GM23248 (cell line): Measurements from ENCODE around the gene PNMA6E. TPM values are rescaled to one million over a fixed set of nuclear protein-coding genes. Genes with fewer than 3 reads are reported as not detected.

ENCODE experiments used
- DNase-seq: peaks from one replicate; pipeline ENCODE4 v3.0.0-alpha.2; 2015
- H2AFZ ChIP-seq: fragments of 200-600 bp; sonication (generic); 2 replicates; pipeline ENCODE4 v1.6.1; 2016; ENCODE audit warnings: antibody characterized with exemption
- H3F3A ChIP-seq: fragments of 200-600 bp; sonication (generic); 2 replicates; pipeline ENCODE4 v1.6.1; 2016; ENCODE audit warnings: mild to moderate bottlenecking, antibody characterized with exemption, mixed run types; ENCODE audit not compliant: insufficient read depth
- H3K27ac ChIP-seq: fragments of 200-600 bp; sonication (generic); 2 replicates; pipeline ENCODE4 v1.5.1; 2016; ENCODE audit warnings: mild to moderate bottlenecking
- H3K27me3 ChIP-seq: fragments of 200-600 bp; sonication (generic); replicated peaks from 2 replicates; pipeline ENCODE4 v1.6.1; 2016; ENCODE audit warnings: mild to moderate bottlenecking; ENCODE audit not compliant: insufficient read depth
- H3K36me3 ChIP-seq: fragments of 200-600 bp; sonication (generic); 2 replicates; pipeline ENCODE4 v1.6.1; 2016; ENCODE audit warnings: low read depth, mild to moderate bottlenecking
- H3K4me1 ChIP-seq: fragments of 200-600 bp; sonication (generic); 2 replicates; pipeline ENCODE4 v1.6.1; 2016; ENCODE audit warnings: mild to moderate bottlenecking; ENCODE audit not compliant: insufficient read depth
- H3K4me2 ChIP-seq: fragments of 200-600 bp; sonication (generic); one replicate; pipeline ENCODE4 v1.6.1; 2016; ENCODE audit warnings: mild to moderate bottlenecking; ENCODE audit not compliant: unreplicated experiment
- H3K4me3 ChIP-seq: fragments of 200-600 bp; sonication (generic); 2 replicates; pipeline ENCODE4 v1.5.1; 2016; ENCODE audit warnings: mild to moderate bottlenecking
- H3K79me2 ChIP-seq: fragments of 200-600 bp; sonication (generic); 2 replicates; pipeline ENCODE4 v1.6.1; 2016; ENCODE audit warnings: mild to moderate bottlenecking; ENCODE audit not compliant: insufficient read depth
- H3K9ac ChIP-seq: fragments of 200-600 bp; sonication (generic); 2 replicates; pipeline ENCODE4 v1.6.1; 2016; ENCODE audit warnings: mild to moderate bottlenecking
- H3K9me2 ChIP-seq: fragments of 200-600 bp; sonication (generic); 2 replicates; pipeline ENCODE4 v1.6.1; 2016; ENCODE audit warnings: mixed run types, mild to moderate bottlenecking, moderate library complexity; ENCODE audit not compliant: insufficient read depth
- H3K9me3 ChIP-seq: fragments of 200-600 bp; sonication (generic); one replicate; pipeline ENCODE4 v1.6.1; 2017; ENCODE audit warnings: low read depth
- H4K20me1 ChIP-seq: fragments of 200-600 bp; sonication (generic); 2 replicates; pipeline ENCODE4 v1.6.0; 2016; ENCODE audit not compliant: insufficient read depth
- EZH2 ChIP-seq: fragments of 200-600 bp; sonication (generic); IDR thresholded peaks from 2 replicates; pipeline ENCODE4 v1.6.1; 2018; ENCODE audit warnings: antibody characterized with exemption, mild to moderate bottlenecking; ENCODE audit not compliant: insufficient read depth, poor library complexity, severe bottlenecking
- EZH2phosphoT487 ChIP-seq: fragments of 200-600 bp; sonication (generic); IDR thresholded peaks from 2 replicates; pipeline ENCODE4 v1.6.1; 2018; ENCODE audit warnings: antibody characterized with exemption, moderate library complexity, mild to moderate bottlenecking, low read depth; ENCODE audit not compliant: insufficient read depth
- WGBS, 2 experiments: methylation state at CpG; one replicate each; pipeline ENCODE4 v1.1.6; 2015 to 2017; ENCODE audit warnings: low lambda C conversion rate in 2 of 2, low coverage in 1 of 2; ENCODE audit errors: missing lambda C conversion rate in 2 of 2; 5-methylcytosine and 5-hydroxymethylcytosine counted together
- in situ Hi-C: fragments of 300-500 bp; cut with MboI; formaldehyde crosslinking; loops from 2 replicates; pipeline ENCODE4 v1.15.0; 2020
- polyA plus RNA-seq: library from polyadenylated mRNA; unstranded; fragments of >200 nt; fragmentation: Nextera tagmentation; extraction: Ambion mirVana; gene quantifications from 2 replicates; pipeline ENCODE4 v1.2.1, GENCODE V29; 2016
- total RNA-seq: library from RNA; depleted of rRNA; stranded (reverse); fragments of >200 nt; shearing (Covaris generic); gene quantifications from 2 replicates; pipeline ENCODE4 v1.2.3, GENCODE V29; 2014

The PNMA6E gene
- total and polyA plus RNA-seq, 2 experiments from 2014 or later = not detected

- Histone ChIP-seq H3K4me1 (no peaks in the 10 kb centered on the region), H2AFZ (no peak overlapping the region), H3K27me3 (no peaks in the 10 kb centered on the region), H3K79me2 (no peaks in the 10 kb centered on the region), H3K9ac (no peak overlapping the region), H3K36me3 (no peaks in the 10 kb centered on the region), H3K27ac (no peak overlapping the region), H4K20me1 (no peaks in the 10 kb centered on the region), H3K9me3 (no peaks in the 10 kb centered on the region), H3K9me2 (no peaks in the 10 kb centered on the region), H3K4me2 (no peak overlapping the region), H3F3A (no peaks in the 10 kb centered on the region), H3K4me3 (no peak overlapping the region)
- TF ChIP-seq EZH2 (no peak), EZH2phosphoT487 (no peak)
- in situ Hi-C loops = no loop called here
- DNase-seq = no peak
- 8 to 12% methylated on average over 5 of the region's 5 CpGs for WGBS, 2 experiments
These were observed 34.1 kb downstream of the PNMA6E start for GRCh38 chrX:153366878-153367538.

- 81 to 83% methylated on average over 2 to 3 of the region's 3 CpGs for WGBS, 2 experiments
- Histone ChIP-seq H2AFZ (no peak overlapping the region), H3K9ac (no peak overlapping the region), H3F3A (no peaks in the 10 kb centered on the region), H3K9me2 (no peaks in the 10 kb centered on the region), H3K27me3 (no peaks in the 10 kb centered on the region), H3K9me3 (no peaks in the 10 kb centered on the region), H3K4me3 (no peak overlapping the region), H3K4me1 (no peaks in the 10 kb centered on the region), H3K79me2 (no peaks in the 10 kb centered on the region), H3K27ac (no peak overlapping the region), H3K36me3 (no peaks in the 10 kb centered on the region), H3K4me2 (no peak overlapping the region), H4K20me1 (no peaks in the 10 kb centered on the region)
- no peak for DNase-seq
- in situ Hi-C loops = no loop called here
- TF ChIP-seq EZH2 (no peak), EZH2phosphoT487 (no peak)
These were observed 35.0 kb downstream of the PNMA6E start for GRCh38 chrX:153366119-153366518.

- no peak for TF ChIP-seq EZH2
- no peak for TF ChIP-seq EZH2phosphoT487
- H3K9ac ChIP-seq = no peak overlapping the region
- no peaks in the 10 kb centered on the region for H3K27me3 ChIP-seq
- H3F3A ChIP-seq = no peaks in the 10 kb centered on the region
- no peak overlapping the region for H2AFZ ChIP-seq
- H3K4me1 ChIP-seq = no peaks in the 10 kb centered on the region
- H3K36me3 ChIP-seq = no peaks in the 10 kb centered on the region
- no peaks in the 10 kb centered on the region for H3K9me2 ChIP-seq
- H4K20me1 ChIP-seq = no peaks in the 10 kb centered on the region
- no peak for DNase-seq
- H3K9me3 ChIP-seq = no peaks in the 10 kb centered on the region
- H3K4me3 ChIP-seq = no peak overlapping the region
- H3K79me2 ChIP-seq = no peaks in the 10 kb centered on the region
- no peak overlapping the region for H3K4me2 ChIP-seq
- WGBS, 2 experiments = 78 to 82% methylated on average over 4 of the region's 4 CpGs
- in situ Hi-C loops = no loop called here
- no peak overlapping the region for H3K27ac ChIP-seq
These were observed 35.5 kb downstream of the PNMA6E start for GRCh38 chrX:153365670-153366069.

GRCh38 chrX:153361781-153362397, 39.3 kb downstream of the PNMA6E start:
- in situ Hi-C loops = no loop called here

More at GRCh38 chrX:153361781-153362397, 39.3 kb downstream of the PNMA6E start:
- Histone ChIP-seq H4K20me1 (no peaks in the 10 kb centered on the region), H2AFZ (no peak overlapping the region), H3K36me3 (no peaks in the 10 kb centered on the region), H3K4me3 (no peak overlapping the region), H3K27ac (no peak overlapping the region), H3F3A (no peaks in the 10 kb centered on the region), H3K9ac (no peak overlapping the region), H3K4me1 (no peaks in the 10 kb centered on the region), H3K4me2 (no peak overlapping the region), H3K27me3 (no peaks in the 10 kb centered on the region), H3K79me2 (no peaks in the 10 kb centered on the region), H3K9me2 (no peaks in the 10 kb centered on the region), H3K9me3 (no peaks in the 10 kb centered on the region)
- TF ChIP-seq EZH2phosphoT487 = no peak
- no peak for TF ChIP-seq EZH2
- DNase-seq = no peak
- WGBS, 2 experiments = 7 to 16% methylated on average over 2 of the region's 2 CpGs
